Sciatic nerve (tissue), 2 donors: ENCODE data around the gene RPSA. TPM values are rescaled to one million over a fixed set of nuclear protein-coding genes. Genes with fewer than 3 reads are reported as not detected.
A peak's percentile ranks its signal among the peaks of the same experiment; 100 is the strongest.
"Not testable (repeated sequence)": the region's sequence is repeated elsewhere in the genome, so short reads cannot be mapped to it uniquely, and the experiment has no call there.

ENCODE experiments used
- ATAC-seq: fragments of 200-7000 bp; cut with Tn5 transposase; one replicate; pipeline ENCODE4 v1.9.1; 2020; ENCODE audit warnings: mild to moderate bottlenecking, moderate library complexity
- DNase-seq: peaks from one replicate; pipeline ENCODE4 v3.0.0-alpha.2; 2020; ENCODE audit warnings: low spot score
- intact Hi-C: fragments of 100-400 bp; cut with DNase I; formaldehyde crosslinking; loops from one replicate; pipeline ENCODE4 v1.14.2; 2022
- total RNA-seq: library from RNA; stranded (reverse); fragmentation: NEBNext Ultra II Directional; extraction: Animal tissue kit (Norgen Biotek cat#: 25700); gene quantifications from one replicate; pipeline ENCODE4 v1.2.1, GENCODE V29; 2021
- donor health status: DM: no; HTN: no; CAD: no.
- donor health status: DM: no; HTN: no; CAD: no.

Gene RPSA
- total RNA-seq: 447 TPM

DNA sequence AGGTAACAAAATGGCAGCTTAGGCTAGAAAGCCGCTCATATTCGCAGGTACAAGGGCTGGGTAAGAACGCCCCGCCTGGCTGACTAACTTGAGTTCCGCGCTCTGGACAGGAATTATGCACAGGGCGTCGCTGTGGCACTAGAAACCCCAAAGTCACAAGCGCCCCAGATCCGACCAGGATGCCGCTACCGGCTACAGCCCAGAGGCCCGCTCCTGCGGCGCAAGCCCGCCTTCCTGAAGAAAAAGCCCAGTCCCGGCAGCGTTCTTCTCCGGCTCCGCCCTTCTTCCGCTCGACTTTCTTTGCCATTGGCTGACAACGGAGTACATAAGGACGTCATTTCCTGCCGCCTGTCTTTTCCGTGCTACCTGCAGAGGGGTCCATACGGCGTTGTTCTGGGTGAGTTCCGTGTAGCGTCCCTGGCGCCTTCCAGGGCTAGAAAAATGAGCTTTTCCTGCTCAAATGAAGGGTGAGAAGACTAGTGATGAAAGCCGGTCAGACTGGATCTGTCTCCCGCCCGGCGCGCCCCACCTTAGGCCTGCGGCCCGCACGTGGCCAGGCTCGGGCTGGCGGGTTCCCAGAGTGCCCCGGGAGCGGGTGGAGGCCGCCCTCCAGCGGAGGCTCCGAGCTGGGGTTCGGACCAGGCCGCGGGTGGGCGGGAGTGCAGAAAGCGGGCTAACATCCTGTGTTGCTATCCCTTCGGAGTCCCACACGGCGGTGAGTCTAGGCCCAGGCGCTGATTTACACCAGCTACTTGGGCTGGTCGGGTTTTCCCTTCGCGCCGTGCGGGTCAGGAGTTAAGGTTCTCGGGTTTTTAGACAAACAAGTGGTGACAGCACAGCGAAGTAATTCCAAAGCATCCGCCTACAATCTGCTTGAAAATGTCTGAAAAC lies at the start of gene RPSA:
Gene RPSA, plus strand, starts transcription at position 353 of the 891 bp plus-strand sequence. CDS start 934 bp downstream, outside the sequence.
- ATAC-seq: peak; percentile 99
- intact Hi-C loops: no loop called here
- DNase-seq: peak; percentile 92

- no peak for ATAC-seq
- intact Hi-C loops: no loop called here
- no peak for DNase-seq
Measured at GRCh38 chr3:39358333-39358732, 48.2 kb upstream of the RPSA start.

DNA sequence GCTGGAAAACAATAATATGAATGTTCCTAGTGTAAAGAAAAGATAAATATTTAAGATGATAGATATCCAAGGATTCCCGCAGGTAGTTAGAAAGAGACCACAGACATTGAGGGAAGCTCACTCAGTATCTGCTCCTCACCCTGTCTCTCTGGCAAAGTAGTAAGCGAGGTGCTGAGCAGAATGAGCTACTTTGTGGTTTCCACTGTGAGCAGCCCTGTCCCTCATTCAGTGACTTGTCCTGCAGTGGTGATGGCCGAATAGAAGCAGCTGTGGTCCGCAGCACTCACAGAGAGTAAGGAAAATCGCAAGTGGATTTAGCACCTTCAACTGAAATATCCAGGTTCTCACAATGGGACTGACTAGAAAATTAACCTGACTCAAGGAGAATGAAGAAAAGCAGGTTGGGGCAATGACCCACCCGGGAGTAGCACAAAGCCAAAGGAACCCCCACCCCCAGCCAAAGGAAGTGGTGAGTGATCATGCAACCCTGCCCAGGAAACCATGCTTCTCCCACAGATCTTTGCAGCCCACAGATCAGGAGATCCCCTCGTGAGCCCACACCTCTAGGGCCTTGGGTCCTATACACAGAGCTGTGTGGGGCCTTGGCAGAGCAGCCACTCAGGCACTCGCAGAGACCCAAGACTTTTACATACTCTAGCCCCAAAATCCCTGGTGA lies 45.1 kb upstream of the RPSA start:
- DNase-seq: no peak
- intact Hi-C loops: no loop called here
- no peak for ATAC-seq

DNA sequence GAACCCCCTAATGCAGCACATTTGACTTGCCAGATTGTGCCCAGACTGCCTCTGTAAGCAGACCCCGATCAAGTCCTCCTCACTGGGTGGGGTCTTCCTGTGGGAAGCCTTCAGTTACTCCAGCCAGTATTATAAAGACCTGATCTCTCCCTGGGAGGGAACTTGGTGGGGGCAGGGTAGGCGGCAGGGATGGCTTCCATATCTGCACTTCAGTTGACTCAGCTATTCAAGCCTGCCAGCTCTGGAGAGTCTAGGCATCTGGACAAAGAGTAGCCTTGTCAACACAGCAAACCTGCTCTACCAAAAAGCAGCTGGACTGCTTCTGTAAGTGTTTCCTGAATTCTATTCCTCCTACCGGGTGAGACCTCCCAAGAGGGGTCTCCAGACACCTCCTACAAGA lies 44.3 kb upstream of the RPSA start:
- intact Hi-C loops: no loop called here
- ATAC-seq: no peak

GRCh38 chr3:39362812-39363211 lies 43.7 kb upstream of the RPSA start:
- ATAC-seq (no peak), DNase-seq (no peak)
- intact Hi-C loops: no loop called here

More for the DNA sequence above, 44.3 kb upstream of the RPSA start:
- DNase-seq: no peak

DNA sequence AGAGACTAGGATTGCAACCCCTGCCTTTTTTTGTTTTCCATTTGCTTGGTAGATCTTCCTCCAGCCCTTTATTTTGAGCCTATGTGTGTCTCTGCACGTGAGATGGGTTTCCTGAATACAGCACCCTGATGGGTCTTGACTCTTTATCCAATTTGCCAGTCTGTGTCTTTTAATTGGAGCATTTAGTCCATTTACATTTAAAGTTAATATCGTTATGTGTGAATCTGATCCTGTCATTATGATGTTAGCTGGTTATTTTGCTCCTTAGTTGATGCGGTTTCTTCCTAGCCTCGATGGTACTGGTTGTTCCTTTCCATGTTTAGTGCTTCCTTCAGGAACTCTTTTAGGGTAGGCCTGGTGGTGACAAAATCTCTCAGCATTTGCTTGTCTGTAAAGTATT lies 36.1 kb upstream of the RPSA start:
- DNase-seq, intact Hi-C loops, ATAC-seq: not testable (repeated sequence)

- intact Hi-C loops: no loop called here
- DNase-seq (no peak), ATAC-seq (no peak)
Measured at GRCh38 chr3:39372833-39373232, 33.7 kb upstream of the RPSA start.

GRCh38 chr3:39376959-39377634 lies 29.4 kb upstream of the RPSA start:
- DNase-seq (no peak), ATAC-seq (no peak)
- intact Hi-C loops: no loop called here

DNA sequence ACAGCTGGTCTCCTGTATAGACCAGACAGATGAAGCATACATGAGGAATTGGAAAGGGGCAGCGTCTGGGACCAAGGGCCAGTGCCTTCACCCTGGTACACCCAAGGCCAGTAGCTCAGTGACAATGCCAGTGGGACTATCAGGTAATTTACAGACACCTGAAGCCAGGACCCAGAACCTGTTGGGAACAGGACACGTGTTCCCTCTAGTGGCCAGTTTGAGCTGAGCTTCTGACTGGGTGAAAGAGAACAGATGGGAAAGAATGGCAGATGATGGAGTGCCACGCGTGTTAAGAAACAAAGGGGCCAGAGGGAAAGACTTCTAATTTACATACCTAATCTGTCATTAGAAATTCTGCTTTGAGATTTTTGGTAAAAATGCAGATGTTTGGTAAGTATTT lies 28.4 kb upstream of the RPSA start:
- DNase-seq (no peak), ATAC-seq (no peak)
- intact Hi-C loops: no loop called here

DNA sequence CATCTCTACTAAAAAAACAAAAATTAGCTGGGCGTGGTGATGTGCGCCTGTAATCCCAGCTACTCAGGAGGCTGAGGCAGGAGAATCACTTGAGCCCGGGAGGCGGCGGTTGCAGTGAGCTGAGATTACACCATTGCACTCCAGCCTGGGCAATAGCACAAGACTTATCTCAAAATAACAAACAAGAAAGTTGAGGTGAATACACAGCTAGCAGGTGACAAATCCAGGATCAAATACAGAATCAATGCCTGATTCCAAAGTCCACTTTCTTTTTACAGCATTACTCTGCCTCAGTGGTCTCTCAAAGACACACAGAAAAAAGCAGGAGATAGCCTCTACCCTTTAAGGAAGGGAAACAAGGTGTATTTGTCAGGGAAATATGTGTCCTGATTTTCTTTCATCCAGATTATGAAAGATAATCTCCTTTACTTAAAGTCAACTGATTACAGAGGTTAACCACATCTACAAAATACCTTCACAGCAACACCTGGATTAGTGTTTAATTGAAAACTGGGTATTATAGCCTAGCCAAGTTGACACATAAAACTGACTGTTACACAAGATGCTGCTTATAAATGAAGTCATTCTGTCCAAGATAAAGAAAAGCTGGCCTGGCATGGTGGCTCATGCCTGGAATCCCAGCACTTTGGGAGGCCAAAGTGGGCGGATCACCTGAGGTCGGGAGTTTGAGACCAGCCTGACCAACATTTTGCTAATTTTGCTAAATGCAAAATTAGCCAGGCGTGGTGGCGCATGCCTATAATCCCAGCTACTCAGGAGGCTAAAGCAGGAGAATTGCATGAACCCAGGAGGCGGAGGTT lies 27.4 kb upstream of the RPSA start:
- intact Hi-C loops: no loop called here
- no peak for ATAC-seq
- no peak for DNase-seq

DNA sequence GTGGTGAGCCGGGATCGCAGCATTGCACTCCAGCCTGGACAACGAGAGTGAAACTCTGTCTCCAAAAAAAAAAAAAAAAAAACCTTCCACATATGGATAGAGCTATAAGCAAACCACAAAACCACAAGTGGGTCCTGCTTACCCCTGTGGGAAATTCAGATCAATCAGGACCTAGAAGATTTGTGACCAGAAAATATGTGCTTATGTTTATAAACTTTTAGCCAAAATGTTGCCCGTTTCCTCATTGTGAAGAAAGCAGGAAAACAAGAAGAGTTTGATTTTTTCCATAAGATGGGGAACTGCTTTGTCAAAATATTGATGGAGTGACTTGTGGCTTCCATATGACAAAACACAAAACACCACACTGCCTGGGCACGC lies 26.8 kb upstream of the RPSA start:
- intact Hi-C loops: no loop called here
- ATAC-seq (no peak), DNase-seq (no peak)

DNA sequence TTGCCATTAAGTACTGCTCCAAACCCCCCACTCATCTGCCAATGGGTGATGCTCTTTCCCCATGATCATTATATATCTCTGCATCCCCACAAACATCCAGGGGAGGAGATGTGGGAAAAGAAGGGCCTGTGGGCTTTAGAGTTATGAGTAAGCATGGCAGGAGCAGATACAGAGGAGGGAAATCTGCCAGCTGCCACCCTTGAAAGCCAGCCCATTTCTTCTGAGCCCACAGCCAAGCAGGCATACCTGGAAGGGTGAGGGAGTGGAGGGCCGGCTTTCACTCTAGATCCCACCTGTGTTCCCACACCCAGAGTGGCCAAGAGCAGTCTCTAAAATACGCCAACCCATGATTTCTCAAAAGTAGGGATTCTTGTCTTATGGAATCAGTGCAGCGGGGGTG lies 25.1 kb upstream of the RPSA start:
- DNase-seq (no peak), ATAC-seq (no peak)
- intact Hi-C loops: no loop called here

GRCh38 chr3:39383045-39383880 lies 23.3 kb upstream of the RPSA start, which contains the start of gene SLC25A38:
SLC25A38 (plus strand) TSS chr3:39383370; CDS start chr3:39383725, 355 bp downstream.
- DNase-seq: peak; percentile 82
- intact Hi-C loops: no loop called here
- peak; percentile 89 for ATAC-seq

GRCh38 chr3:39383881-39384664 lies 22.4 kb upstream of the RPSA start:
- ATAC-seq (peak; percentile 99), DNase-seq (peak; percentile 98)
- intact Hi-C loops: no loop called here

DNA sequence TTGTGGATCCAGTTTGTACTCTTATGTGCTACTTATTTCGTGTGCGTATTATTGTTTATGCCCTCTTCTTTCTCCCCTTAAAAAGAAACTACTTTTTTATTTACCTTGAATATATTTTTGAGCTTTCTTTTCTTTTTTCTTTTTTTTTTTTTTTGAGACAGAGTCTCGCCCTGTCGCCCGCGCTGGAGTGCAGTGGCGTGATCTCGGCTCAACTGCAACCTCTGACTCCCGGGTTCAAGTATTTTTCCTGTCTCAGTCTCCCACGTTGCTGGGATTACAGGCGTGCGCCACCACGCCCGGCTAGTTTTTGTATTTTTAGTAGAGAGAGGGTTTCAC lies 21.9 kb upstream of the RPSA start:
- DNase-seq (no peak), ATAC-seq (no peak)
- intact Hi-C loops: no loop called here

DNA sequence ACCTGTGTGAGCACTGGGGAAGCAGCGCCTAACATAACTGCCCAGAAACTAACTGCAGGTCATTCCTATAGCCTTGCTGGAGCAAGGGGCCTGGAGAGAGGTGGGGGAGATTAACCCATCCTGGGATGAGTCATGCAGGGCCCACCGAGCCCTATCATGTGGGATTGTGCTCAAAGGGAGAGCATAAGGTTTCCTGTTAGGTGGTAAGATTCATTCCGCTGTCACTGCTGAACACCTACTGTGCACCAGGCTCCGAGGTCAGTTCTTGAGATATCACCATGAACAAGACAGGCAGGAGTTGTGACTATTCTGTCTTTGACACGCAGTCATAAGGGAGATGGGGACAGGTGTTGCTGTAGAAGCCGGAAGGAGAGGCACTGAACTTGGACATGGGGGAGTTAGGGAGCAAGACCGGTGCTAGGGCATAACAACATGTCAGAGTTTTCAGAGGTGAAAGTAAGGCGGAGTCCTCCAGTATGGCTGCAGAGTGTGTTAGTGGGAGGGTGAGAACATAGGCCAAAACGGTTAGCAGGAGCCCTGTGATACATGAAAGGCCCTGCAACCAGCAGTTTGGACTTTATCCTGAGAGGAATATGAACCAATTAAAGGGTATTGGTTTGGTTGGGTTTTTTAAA lies 20.9 kb upstream of the RPSA start:
- DNase-seq (no peak), ATAC-seq (no peak)
- intact Hi-C loops: no loop called here

- ATAC-seq: no peak
- no peak for DNase-seq
- intact Hi-C loops: no loop called here
Measured at GRCh38 chr3:39386318-39386717, 20.2 kb upstream of the RPSA start.
